H1 (cell line): ENCODE data around the gene MRPS5. TPM values are rescaled to one million over a fixed set of nuclear protein-coding genes. Genes with fewer than 3 reads are reported as not detected.

ENCODE experiments used
- CTCF ChIA-PET: fragments of 300-600 bp; sonication (Branson Sonifier 250); formaldehyde crosslinking; loops from one replicate; lab custom pipeline; 2021; ENCODE audit not compliant: partially characterized antibody; lab: Charles Lee
- POLR2A ChIA-PET: fragments of 300-600 bp; sonication (Branson Sonifier 250); formaldehyde crosslinking; loops from one replicate; lab custom pipeline; 2021; ENCODE audit warnings: inconsistent platforms; ENCODE audit not compliant: partially characterized antibody; lab: Charles Lee
- DNase-seq, 2 experiments: peaks; one replicate each; pipeline versions ENCODE4 v3.0.0 to v3.0.0-alpha.2; 2010 to 2022; ENCODE audit warnings: low spot score in 2 of 2, low read depth in 1 of 2, mixed read lengths in 1 of 2
- FAIRE-seq: peaks from 2 replicates; lab custom pipeline; 2011; peaks lifted over from hg19 to GRCh38; lab: Jason Lieb, UNC
- H2AFZ ChIP-seq: 2 replicates; pipeline ENCODE4 v1.8.1; 2012; ENCODE audit warnings: low read length, inconsistent platforms
- H2AK5ac ChIP-seq: 2 replicates; pipeline ENCODE4 v1.6.1; 2013; ENCODE audit warnings: low read depth, low read length
- H2BK120ac ChIP-seq: replicated peaks from 2 replicates; pipeline ENCODE3; 2013; ENCODE audit warnings: low read depth, low read length, inconsistent platforms
- H2BK12ac ChIP-seq: 2 replicates; pipeline ENCODE4 v1.6.1; 2013; ENCODE audit warnings: low read depth, low read length
- H2BK15ac ChIP-seq: 2 replicates; pipeline ENCODE4 v1.6.1; 2013; ENCODE audit warnings: low read length
- H2BK20ac ChIP-seq: 2 replicates; pipeline ENCODE4 v1.6.1; 2013; ENCODE audit warnings: low read length
- H2BK5ac ChIP-seq: 2 replicates; pipeline ENCODE4 v1.6.1; 2013; ENCODE audit warnings: low read depth, low read length
- H3K14ac ChIP-seq: 2 replicates; pipeline ENCODE4 v1.6.1; 2013; ENCODE audit warnings: inconsistent platforms; ENCODE audit not compliant: insufficient read length
- H3K18ac ChIP-seq: 2 replicates; pipeline ENCODE4 v1.6.1; 2013; ENCODE audit warnings: low read length; ENCODE audit errors: extremely low read depth
- H3K23ac ChIP-seq: 2 replicates; pipeline ENCODE4 v1.6.1; 2013; ENCODE audit warnings: inconsistent platforms; ENCODE audit not compliant: insufficient read length
- H3K23me2 ChIP-seq: 2 replicates; pipeline ENCODE4 v1.6.1; 2013; ENCODE audit warnings: low read depth, low read length
- H3K27ac ChIP-seq: 2 replicates; pipeline ENCODE4 v1.6.1; 2011; ENCODE audit warnings: low read depth, low read length, inconsistent platforms
- H3K27me3 ChIP-seq, 4 experiments: replicated peaks in 1 of 4; 1 replicate in 1 of 4; 2 replicates in 3 of 4; pipeline versions ENCODE4 v1.6.1 to v1.8.1; 2011 to 2013; ENCODE audit warnings: low read length in 3 of 4, mild to moderate bottlenecking in 3 of 4, inconsistent platforms in 2 of 4, mixed read lengths in 2 of 4, moderate library complexity in 1 of 4; ENCODE audit not compliant: control insufficient read depth in 3 of 4, insufficient read depth in 3 of 4; ENCODE audit errors: extremely low read depth in 1 of 4
- H3K36me3 ChIP-seq, 4 experiments: 2 replicates each; pipeline versions ENCODE4 v1.6.1 to v1.8.1; 2011 to 2013; ENCODE audit warnings: mild to moderate bottlenecking in 4 of 4, low read length in 3 of 4, moderate library complexity in 2 of 4, control low read depth in 1 of 4, inconsistent platforms in 1 of 4; ENCODE audit not compliant: insufficient read depth in 4 of 4, control insufficient read depth in 2 of 4
- H3K4ac ChIP-seq: replicated peaks from 2 replicates; pipeline ENCODE3; 2013; ENCODE audit warnings: low read length, low read depth, mixed read lengths, inconsistent platforms; ENCODE audit not compliant: insufficient read length
- H3K4me1 ChIP-seq, 4 experiments: replicated peaks in 1 of 4; 1 replicate in 1 of 4; 2 replicates in 3 of 4; pipeline versions ENCODE4 v1.6.1 to v1.8.1; 2011 to 2013; ENCODE audit warnings: low read length in 3 of 4, inconsistent platforms in 2 of 4, mixed read lengths in 1 of 4; ENCODE audit not compliant: insufficient read depth in 4 of 4, control insufficient read depth in 3 of 4
- H3K4me2 ChIP-seq, 2 experiments: 2 replicates each; pipeline versions ENCODE4 v1.6.1 to v1.8.1; 2011 to 2013; ENCODE audit warnings: low read depth in 2 of 2, low read length in 2 of 2, control low read depth in 1 of 2, inconsistent platforms in 1 of 2, mild to moderate bottlenecking in 1 of 2; ENCODE audit not compliant: insufficient read depth in 1 of 2
- H3K4me3 ChIP-seq, 4 experiments: fragments of 200-600, 300-600 bp in 1 of 4; sonication (generic), shearing (Covaris generic), sonication (Bioruptor Twin) in 1 of 4; 2 replicates each; pipeline versions ENCODE4 v1.5.1 to v1.8.1; 2011 to 2016; ENCODE audit warnings: low read length in 4 of 4, low read depth in 3 of 4, control low read depth in 2 of 4, inconsistent platforms in 2 of 4, mild to moderate bottlenecking in 2 of 4, mixed read lengths in 1 of 4, moderate library complexity in 1 of 4; ENCODE audit not compliant: insufficient read depth in 2 of 4; ENCODE audit errors: extremely low read depth in 1 of 4
- H3K56ac ChIP-seq: replicated peaks from 2 replicates; pipeline ENCODE3; 2013; ENCODE audit warnings: low read depth, mild to moderate bottlenecking, mixed read lengths, low read length, inconsistent platforms; ENCODE audit not compliant: insufficient read length
- H3K79me1 ChIP-seq: 2 replicates; pipeline ENCODE4 v1.6.1; 2013; ENCODE audit warnings: low read depth, low read length, control low read depth
- H3K79me2 ChIP-seq, 2 experiments: 2 replicates each; pipeline versions ENCODE4 v1.6.1 to v1.8.1; 2012 to 2013; ENCODE audit warnings: low read length in 2 of 2, mild to moderate bottlenecking in 2 of 2, inconsistent platforms in 1 of 2; ENCODE audit not compliant: insufficient read depth in 2 of 2, control insufficient read depth in 1 of 2
- H3K9ac ChIP-seq, 4 experiments: replicated peaks in 1 of 4; 1 replicate in 1 of 4; 2 replicates in 3 of 4; pipeline versions ENCODE4 v1.6.1 to v1.8.1; 2011 to 2013; ENCODE audit warnings: low read depth in 3 of 4, low read length in 3 of 4, control low read depth in 2 of 4, mild to moderate bottlenecking in 2 of 4, moderate library complexity in 2 of 4, inconsistent platforms in 1 of 4; ENCODE audit errors: extremely low read depth in 1 of 4
- H3K9me3 ChIP-seq, 2 experiments: 2 replicates each; pipeline versions ENCODE4 v1.6.1 to v1.8.1; 2012 to 2013; ENCODE audit warnings: mild to moderate bottlenecking in 2 of 2, moderate library complexity in 2 of 2, control low read depth in 1 of 2, inconsistent platforms in 1 of 2, low read depth in 1 of 2, low read length in 1 of 2, mixed read lengths in 1 of 2; ENCODE audit not compliant: insufficient read depth in 2 of 2
- H4K20me1 ChIP-seq, 2 experiments: replicated peaks in 1 of 2; 2 replicates each; pipeline versions ENCODE3 to v1.8.1; 2011 to 2013; ENCODE audit warnings: inconsistent platforms in 2 of 2, low read length in 2 of 2, mild to moderate bottlenecking in 1 of 2; ENCODE audit not compliant: insufficient read depth in 2 of 2, control insufficient read depth in 1 of 2
- H4K5ac ChIP-seq: 2 replicates; pipeline ENCODE4 v1.6.1; 2013; ENCODE audit warnings: low read length, low read depth, mixed read lengths, inconsistent platforms; ENCODE audit not compliant: insufficient read length
- H4K8ac ChIP-seq: 2 replicates; pipeline ENCODE4 v1.8.0; 2013; ENCODE audit warnings: mild to moderate bottlenecking, moderate library complexity, low read length, inconsistent platforms; ENCODE audit not compliant: insufficient read depth; ENCODE audit errors: extremely low read depth
- H4K91ac ChIP-seq: replicated peaks from 2 replicates; pipeline ENCODE3; 2013; ENCODE audit warnings: low read length, mixed read lengths, inconsistent platforms; ENCODE audit not compliant: insufficient read length
- ASH2L ChIP-seq: fragments of 200-600, 300-600 bp; sonication (generic); IDR thresholded peaks from one replicate; pipeline ENCODE4 v1.7.1; 2017; ENCODE audit warnings: low read length
- BCL11A ChIP-seq, 2 experiments: IDR thresholded peaks; one replicate each; pipeline ENCODE4 v1.6.1; 2011; ENCODE audit warnings: low read depth in 2 of 2, low read length in 2 of 2, mild to moderate bottlenecking in 2 of 2
- CTBP2 ChIP-seq: IDR thresholded peaks from 2 replicates; pipeline ENCODE4 v1.7.0; 2011; ENCODE audit warnings: borderline replicate concordance, mild to moderate bottlenecking, moderate library complexity, mixed read lengths, low read length; ENCODE audit not compliant: insufficient read depth, insufficient read length
- EZH2 ChIP-seq: fragments of 200-600 bp; sonication (generic); IDR thresholded peaks from 2 replicates; pipeline ENCODE4 v1.7.1; 2012; ENCODE audit warnings: low read depth, mild to moderate bottlenecking, moderate library complexity, low read length, inconsistent platforms; ENCODE audit not compliant: severe bottlenecking
- GTF2F1 ChIP-seq: IDR thresholded peaks from 2 replicates; pipeline ENCODE4 v1.6.1; 2012; ENCODE audit warnings: low read depth, low read length, improper control_type of control experiment, borderline replicate concordance
- NRF1 ChIP-seq: IDR thresholded peaks from 2 replicates; pipeline ENCODE4 v1.6.1; 2011; ENCODE audit warnings: mild to moderate bottlenecking, low read depth, low read length, improper control_type of control experiment
- POU5F1 ChIP-seq: IDR thresholded peaks from 2 replicates; pipeline ENCODE4 v1.6.1; 2011; ENCODE audit warnings: low read depth, mild to moderate bottlenecking, low read length, moderate library complexity
- RAD21 ChIP-seq, 2 experiments: IDR thresholded peaks in 1 of 2; conservative IDR thresholded peaks in 1 of 2; 2 replicates each; pipeline ENCODE4 v1.6.1; 2011; ENCODE audit warnings: low read depth in 2 of 2, low read length in 2 of 2, improper control_type of control experiment in 1 of 2, inconsistent platforms in 1 of 2, mild to moderate bottlenecking in 1 of 2, moderate library complexity in 1 of 2
- SRF ChIP-seq: IDR thresholded peaks from 2 replicates; pipeline ENCODE4 v1.6.1; 2011; ENCODE audit warnings: mild to moderate bottlenecking, low read depth, low read length, moderate library complexity
- TAF7 ChIP-seq: optimal IDR thresholded peaks from 2 replicates; pipeline ENCODE3; 2011; ENCODE audit warnings: low read depth, mild to moderate bottlenecking, inconsistent platforms, low read length, moderate library complexity, borderline replicate concordance
- TCF12 ChIP-seq: IDR thresholded peaks from 2 replicates; pipeline ENCODE4 v1.6.1; 2011; ENCODE audit warnings: low read depth, mild to moderate bottlenecking, low read length
- WGBS, 2 experiments: shearing (Covaris generic) in 1 of 2; methylation state at CpG; one replicate each; pipeline versions ENCODE4 v1.1.6 to v1.1.7; 2013 to 2015; ENCODE audit warnings: low lambda C conversion rate in 2 of 2, mixed read lengths in 2 of 2, inconsistent platforms in 1 of 2, low coverage in 1 of 2, missing lambda C conversion rate in 1 of 2; ENCODE audit not compliant: insufficient replicate concordance in 2 of 2, insufficient coverage in 1 of 2, insufficient read length in 1 of 2; ENCODE audit errors: extremely low coverage in 1 of 2, missing lambda C conversion rate in 1 of 2; 5-methylcytosine and 5-hydroxymethylcytosine counted together
- polyA plus RNA-seq, 7 experiments: library from polyadenylated mRNA; depleted of rRNA in 3 of 7; stranded (reverse) in 5 of 7; unstranded in 2 of 7; fragments of >200 nt in 5 of 7; fragments of 200-250 nt in 2 of 7; gene quantifications; 1 replicate in 5 of 7; 2 replicates in 1 of 7; 4 replicates in 1 of 7; pipeline versions ENCODE4 v1.2.1 to v1.2.3, GENCODE V29; 2011 to 2013; ENCODE audit warnings: missing spikeins in 2 of 7, mixed read lengths in 2 of 7
- total RNA-seq: library from RNA; stranded (reverse); fragmentation: NEBNext Ultra II Directional; extraction: Animal tissue kit (Norgen Biotek cat#: 25700); gene quantifications from 2 replicates; pipeline ENCODE4 v1.2.1, GENCODE V29; 2021
- TF ChIP-seq, protein P1 (sequence below): IDR thresholded peaks from 2 replicates; pipeline ENCODE4 v1.6.1; 2012; ENCODE audit warnings: low read length, inconsistent platforms

Gene MRPS5
- total and polyA plus RNA-seq, 2 of the 8 experiments (the other 6 are each of a cell fraction or from before 2014, with no cell fraction given), result 36.7 to 53.0 TPM

DNA sequence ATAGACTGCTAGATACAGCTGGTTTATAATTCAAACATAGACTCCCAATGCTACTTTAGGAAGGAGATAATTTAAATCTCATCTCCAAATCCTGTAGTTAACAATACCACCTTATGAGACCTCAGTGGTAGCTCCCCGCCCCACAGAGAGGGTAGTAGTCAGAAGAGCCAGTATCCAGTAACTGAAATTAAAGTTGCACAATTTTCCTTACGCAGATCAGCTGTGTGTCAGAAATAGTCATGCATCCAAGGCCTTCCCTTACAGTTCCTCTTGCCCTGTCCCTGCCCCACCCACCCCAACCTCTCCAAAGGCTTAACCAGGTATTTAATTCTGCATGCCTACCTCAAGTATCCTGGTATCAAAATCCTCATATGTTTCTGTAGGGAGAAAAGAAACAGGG is 15.5 kb downstream of the MRPS5 start:
- FAIRE-seq, result no peak
- Histone ChIP-seq H3K56ac (no peak overlapping the region), H2AFZ (no peak overlapping the region), H4K91ac (no peak overlapping the region), H3K4me2 (no peak overlapping the region), H3K4me3 (no peak overlapping the region), H3K27ac (no peak overlapping the region), H2BK5ac (no peak overlapping the region), H3K4ac (no peak overlapping the region), H3K79me1 (no peaks in the 10 kb centered on the region), H3K18ac (no peak overlapping the region), H3K4me1 (no peaks in the 10 kb centered on the region), H4K8ac (no peak overlapping the region), H3K9me3 (no peaks in the 10 kb centered on the region), H2BK12ac (no peak overlapping the region), H2BK20ac (no peak overlapping the region), H3K23me2 (no peaks in the 10 kb centered on the region), H3K23ac (no peak overlapping the region), H3K27me3 (no peaks in the 10 kb centered on the region), H4K5ac (no peak overlapping the region), H3K14ac (no peak overlapping the region), H3K36me3 (peaks cover 5 to 59% (median 35%) of the 10 kb centered on the region in 4 experiments), H3K9ac (no peak overlapping the region), H4K20me1 (peaks cover 0 to 2% of the 10 kb centered on the region in 2 experiments), H2AK5ac (no peak overlapping the region), H2BK120ac (no peak overlapping the region), H2BK15ac (no peak overlapping the region), H3K79me2 (no peaks in the 10 kb centered on the region)
- ChIA-PET POLR2A (interaction anchor here (1.8 kb wide), 1 partner anchor 26 kb away, joined by 4 read pairs; no protein-coding TSS in a partner anchor), CTCF (interaction anchor here (1.5 to 1.9 kb wide), 3 partner anchors 10 to 29 kb away, joined by 7 to 11 read pairs (median 8); no protein-coding TSS in a partner anchor)
- no peak for DNase-seq
- 95% methylated on average over 2 of the region's 2 CpGs; no CpG with 5 or more reads in 1 of the 2 experiments for WGBS, 2 experiments
- TF ChIP-seq RAD21 (IDR thresholded peaks at IDR 0.05 in 1 of 2, conservative IDR thresholded peaks at IDR 0.05 in 1 of 2; ENCODE audit: low read depth in 2 of 2, low read length in 2 of 2), result no peak
- no peak for TF ChIP-seq EZH2
- no peak for TF ChIP-seq SRF
- no peak for TF ChIP-seq NRF1
- TF ChIP-seq ASH2L, result no peak
- TF ChIP-seq GTF2F1, result no peak
- no peak for TF ChIP-seq POU5F1
- no peak for TF ChIP-seq TCF12
- TF ChIP-seq CTBP2, result no peak
- no peak for TF ChIP-seq TAF7
- TF ChIP-seq, protein P1, sequence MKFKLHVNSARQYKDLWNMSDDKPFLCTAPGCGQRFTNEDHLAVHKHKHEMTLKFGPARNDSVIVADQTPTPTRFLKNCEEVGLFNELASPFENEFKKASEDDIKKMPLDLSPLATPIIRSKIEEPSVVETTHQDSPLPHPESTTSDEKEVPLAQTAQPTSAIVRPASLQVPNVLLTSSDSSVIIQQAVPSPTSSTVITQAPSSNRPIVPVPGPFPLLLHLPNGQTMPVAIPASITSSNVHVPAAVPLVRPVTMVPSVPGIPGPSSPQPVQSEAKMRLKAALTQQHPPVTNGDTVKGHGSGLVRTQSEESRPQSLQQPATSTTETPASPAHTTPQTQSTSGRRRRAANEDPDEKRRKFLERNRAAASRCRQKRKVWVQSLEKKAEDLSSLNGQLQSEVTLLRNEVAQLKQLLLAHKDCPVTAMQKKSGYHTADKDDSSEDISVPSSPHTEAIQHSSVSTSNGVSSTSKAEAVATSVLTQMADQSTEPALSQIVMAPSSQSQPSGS, result no peak
- no peak for TF ChIP-seq BCL11A (IDR thresholded peaks at IDR 0.05; ENCODE audit: low read depth in 2 of 2, low read length in 2 of 2)
